SU-DHL-6 (cell line): Measurements from ENCODE around the gene DSTN.

ENCODE experiments used
- H2AFZ ChIP-seq: fragments of 200-600 bp; sonication (generic); 2 replicates; pipeline ENCODE4 v1.6.1; 2014; ENCODE audit warnings: low read depth, mild to moderate bottlenecking, moderate library complexity, mixed read lengths, antibody characterized with exemption, low read length; ENCODE audit not compliant: severe bottlenecking
- H3F3A ChIP-seq: fragments of 200-600 bp; shearing (Covaris generic); 2 replicates; pipeline ENCODE4 v1.6.0; 2016; ENCODE audit warnings: antibody characterized with exemption, mild to moderate bottlenecking; ENCODE audit not compliant: insufficient read depth
- H3K27ac ChIP-seq: fragments of 200-600 bp; sonication (generic); 2 replicates; pipeline ENCODE4 v1.5.1; 2016; ENCODE audit warnings: low read depth, mild to moderate bottlenecking, low read length, moderate library complexity, mixed read lengths
- H3K27me3 ChIP-seq: fragments of 200-600 bp; sonication (generic), shearing (Covaris generic); 2 replicates; pipeline ENCODE4 v1.6.0; 2014; ENCODE audit warnings: mild to moderate bottlenecking, low read length
- H3K36me3 ChIP-seq: fragments of 200-600 bp; sonication (generic); 2 replicates; pipeline ENCODE4 v1.6.1; 2014; ENCODE audit warnings: mild to moderate bottlenecking, low read length, mixed read lengths
- H3K4me2 ChIP-seq: fragments of 300-600, 200-600 bp; shearing (Covaris generic), sonication (generic); 2 replicates; pipeline ENCODE4 v1.6.0; 2014; ENCODE audit warnings: low read length, low read depth, mild to moderate bottlenecking; ENCODE audit not compliant: poor library complexity, severe bottlenecking
- H3K4me3 ChIP-seq: fragments of 200-600 bp; sonication (generic); 2 replicates; pipeline ENCODE4 v1.5.1; 2014; ENCODE audit warnings: antibody characterized with exemption, low read length, mild to moderate bottlenecking, mixed read lengths; ENCODE audit not compliant: insufficient read depth, poor library complexity, severe bottlenecking
- H3K79me2 ChIP-seq: fragments of 200-600 bp; sonication (generic); 2 replicates; pipeline ENCODE4 v1.6.1; 2014; ENCODE audit warnings: mild to moderate bottlenecking, low read length, moderate library complexity; ENCODE audit not compliant: insufficient read depth
- H3K9ac ChIP-seq: fragments of 200-600 bp; sonication (generic); 2 replicates; pipeline ENCODE4 v1.7.0; 2014; ENCODE audit warnings: mild to moderate bottlenecking, low read length
- H3K9me2 ChIP-seq: fragments of 200-600 bp; sonication (generic); replicated peaks from 2 replicates; pipeline ENCODE4 v1.6.1; 2014; ENCODE audit warnings: low read length; ENCODE audit not compliant: insufficient read depth
- H3K9me3 ChIP-seq: fragments of 200-600 bp; sonication (generic); 2 replicates; pipeline ENCODE4 v1.6.1; 2014; ENCODE audit warnings: low read length, mixed read lengths; ENCODE audit not compliant: insufficient read depth
- H4K20me1 ChIP-seq: fragments of 200-600 bp; sonication (generic); 2 replicates; pipeline ENCODE4 v1.6.1; 2014; ENCODE audit warnings: low read depth, mild to moderate bottlenecking, antibody characterized with exemption, low read length, moderate library complexity, mixed read lengths
- CTCF ChIP-seq: fragments of 200-600 bp; sonication (generic); IDR thresholded peaks from one replicate; pipeline ENCODE4 v1.5.1; 2017; ENCODE audit warnings: antibody characterized with exemption, mild to moderate bottlenecking, low read length, moderate library complexity; ENCODE audit not compliant: insufficient read depth, poor library complexity, severe bottlenecking
- EZH2phosphoT487 ChIP-seq: fragments of 200-600 bp; sonication (generic), shearing (Covaris generic); conservative IDR thresholded peaks from 2 replicates; pipeline ENCODE4 v1.6.1; 2018; ENCODE audit warnings: mild to moderate bottlenecking, antibody characterized with exemption, low read length, moderate library complexity, mixed read lengths

The DSTN gene

GRCh38 chr20:17573463-17573862 is 3.6 kb downstream of the DSTN start:
- Histone ChIP-seq H3K9me3 (no peaks in the 10 kb centered on the region), H3K4me2 (no peak overlapping the region), H3K36me3 (no peaks in the 10 kb centered on the region), H3K4me3 (no peak overlapping the region), H3K9me2 (no peaks in the 10 kb centered on the region), H4K20me1 (no peaks in the 10 kb centered on the region), H3K27me3 (no peaks in the 10 kb centered on the region), H2AFZ (no peak overlapping the region), H3K27ac (no peak overlapping the region), H3F3A (0 out of 2 replicates have a peak, but pooled peaks cover 4% of the 10 kb centered on the region), H3K79me2 (no peaks in the 10 kb centered on the region), H3K9ac (no peak overlapping the region)
- TF ChIP-seq CTCF (no peak), EZH2phosphoT487 (no peak)

DNA sequence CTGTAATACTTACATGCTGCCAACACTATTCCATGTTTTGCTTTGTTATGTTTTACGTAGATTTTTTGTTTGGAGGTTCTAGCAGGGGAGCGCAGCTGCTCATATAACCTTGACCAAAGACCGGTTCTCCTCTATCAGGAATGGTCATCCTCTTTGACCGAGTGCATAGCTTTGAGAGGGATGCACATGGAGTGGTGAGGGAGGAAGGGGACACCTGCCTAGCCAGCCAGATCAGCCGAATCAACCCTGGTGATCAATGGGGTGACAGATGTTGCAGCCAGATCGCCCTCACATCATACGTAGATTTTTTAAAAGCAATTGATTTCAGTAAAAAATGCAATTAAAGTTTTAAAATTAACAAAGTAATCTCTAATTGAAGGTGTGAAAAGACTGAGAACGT is 6.3 kb downstream of the DSTN start:
- no peak overlapping the region for H3K4me2 ChIP-seq
- H3K27me3 ChIP-seq: no peaks in the 10 kb centered on the region
- H4K20me1 ChIP-seq: no peaks in the 10 kb centered on the region
- H2AFZ ChIP-seq: no peak overlapping the region
- no peaks in the 10 kb centered on the region for H3K36me3 ChIP-seq
- no peak overlapping the region for H3K27ac ChIP-seq
- no peaks in the 10 kb centered on the region for H3F3A ChIP-seq
- no peaks in the 10 kb centered on the region for H3K9me2 ChIP-seq
- H3K9ac ChIP-seq: no peak overlapping the region
- no peak for TF ChIP-seq CTCF
- TF ChIP-seq EZH2phosphoT487: no peak
- H3K9me3 ChIP-seq: no peaks in the 10 kb centered on the region
- H3K79me2 ChIP-seq: no peaks in the 10 kb centered on the region
- H3K4me3 ChIP-seq: no peak overlapping the region

DNA sequence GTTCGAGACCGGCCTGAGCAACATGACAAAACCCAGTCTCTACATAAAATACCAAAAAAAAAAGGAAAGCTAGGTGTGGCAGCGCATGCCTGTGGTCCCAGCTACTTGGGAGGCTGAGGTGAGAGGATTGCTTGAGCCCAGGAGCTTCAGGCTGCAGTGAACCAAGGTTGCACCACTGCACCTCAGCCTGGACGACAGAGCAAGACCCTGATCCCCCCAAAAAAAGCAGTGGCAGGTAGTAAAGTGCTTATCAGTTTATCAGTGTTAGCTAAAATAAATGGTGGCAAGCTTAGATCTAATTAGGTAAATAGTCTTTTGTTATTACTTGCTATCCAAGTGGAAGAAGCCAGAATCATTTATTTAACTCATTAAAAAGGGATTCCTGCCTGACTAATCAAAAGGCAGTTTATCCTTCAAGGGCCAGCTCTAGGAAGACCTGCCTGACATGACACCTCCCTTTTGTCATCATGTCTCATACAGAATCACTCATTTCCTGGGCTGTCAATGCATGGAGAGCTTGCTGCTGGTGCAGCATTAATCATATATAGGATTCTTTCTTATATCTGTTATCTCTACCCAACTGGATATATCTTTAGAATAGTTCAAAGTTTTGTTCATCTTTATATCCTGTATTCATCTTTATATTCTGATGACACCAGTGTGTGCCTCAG is 9.6 kb downstream of the DSTN start:
- Histone ChIP-seq H3K27ac (no peak overlapping the region), H3K4me2 (no peak overlapping the region), H3K9me3 (no peaks in the 10 kb centered on the region), H3K27me3 (no peaks in the 10 kb centered on the region), H3F3A (no peaks in the 10 kb centered on the region), H3K9ac (no peak overlapping the region), H2AFZ (no peak overlapping the region), H3K79me2 (no peaks in the 10 kb centered on the region), H4K20me1 (no peaks in the 10 kb centered on the region), H3K36me3 (no peaks in the 10 kb centered on the region), H3K9me2 (no peaks in the 10 kb centered on the region), H3K4me3 (no peak overlapping the region)
- TF ChIP-seq EZH2phosphoT487 (no peak), CTCF (no peak)
